ENCODE data around the gene TMEM238.
"Not testable (repeated sequence)": the region's sequence is repeated elsewhere in the genome, so short reads cannot be mapped to it uniquely, and the experiment has no call there.

TMEM238 gene

DNA sequence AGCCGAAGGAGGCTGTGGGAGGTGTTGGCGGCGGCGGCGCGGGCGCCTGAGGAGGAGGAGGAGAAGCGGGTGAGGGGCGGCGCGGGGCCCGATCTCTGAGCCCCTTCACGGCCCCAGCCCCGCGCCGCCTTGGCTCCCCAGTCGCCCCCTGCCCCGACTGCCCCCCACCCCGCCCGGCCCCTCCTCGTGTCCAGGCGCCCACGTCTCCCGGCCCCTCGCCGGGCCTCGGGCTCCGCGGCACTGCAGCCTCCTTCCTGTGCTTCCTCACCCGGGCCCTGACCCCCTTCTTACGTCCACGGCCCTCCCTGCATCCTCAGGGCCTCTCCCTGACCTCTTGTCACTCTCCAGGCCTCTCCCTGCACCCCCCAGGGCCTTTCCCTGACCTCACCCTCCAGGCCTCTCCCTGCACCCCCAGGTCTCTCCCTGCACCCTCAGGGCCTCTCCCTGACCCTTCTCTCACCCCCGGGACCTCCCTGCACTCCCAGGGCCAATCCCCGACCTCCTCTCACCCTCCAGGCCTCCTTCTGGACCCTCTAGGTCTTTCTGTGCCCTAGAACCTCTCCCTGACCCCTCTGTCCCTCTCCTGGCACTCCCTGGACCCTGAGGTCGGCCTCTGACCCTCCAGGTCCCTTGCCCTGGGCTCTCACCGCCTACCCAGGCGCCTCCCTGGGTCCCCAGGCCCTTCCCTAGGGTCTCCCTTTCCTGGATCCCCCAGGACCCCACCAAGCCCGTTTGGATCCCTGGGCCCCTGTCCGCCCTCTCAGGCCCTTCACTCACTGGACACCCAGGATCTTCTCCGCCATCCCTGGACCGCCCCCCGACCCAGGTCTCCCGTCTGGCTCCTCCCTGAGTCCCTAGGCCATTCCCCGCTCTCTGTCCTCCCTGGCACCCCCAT lies 44.0 kb downstream of the TMEM238 start:
- no peak for DNase-seq (ENCODE audit: low read depth)

GRCh38 chr19:55339105-55339888 lies 44.8 kb downstream of the TMEM238 start, which contains the start of gene KMT5C:
KMT5C (plus strand) TSS chr19:55339876; CDS start chr19:55341937, 2,061 bp downstream.
- peak; percentile 100 for DNase-seq (ENCODE audit: low read depth)

DNA sequence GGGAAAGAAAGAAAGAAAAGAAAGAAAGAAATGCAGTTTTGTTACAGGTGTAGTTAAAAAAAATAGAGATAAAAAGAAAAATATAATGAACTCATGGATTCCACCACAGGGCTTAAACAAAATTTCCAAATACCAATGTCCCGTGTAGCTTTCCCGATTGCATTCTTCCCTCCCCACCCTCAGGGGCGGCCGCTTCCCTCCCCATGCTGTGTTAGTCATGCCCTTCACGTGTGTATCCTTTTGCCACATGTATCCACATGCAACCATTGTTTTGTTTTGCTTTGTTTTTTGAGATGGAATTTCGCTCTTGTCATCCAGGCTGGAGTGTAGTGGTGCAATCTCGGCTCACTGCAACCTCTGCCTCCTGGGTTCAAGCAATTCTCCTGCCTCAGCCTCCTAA lies 48.0 kb downstream of the TMEM238 start:
- DNase-seq (ENCODE audit: low read depth): no peak

DNA sequence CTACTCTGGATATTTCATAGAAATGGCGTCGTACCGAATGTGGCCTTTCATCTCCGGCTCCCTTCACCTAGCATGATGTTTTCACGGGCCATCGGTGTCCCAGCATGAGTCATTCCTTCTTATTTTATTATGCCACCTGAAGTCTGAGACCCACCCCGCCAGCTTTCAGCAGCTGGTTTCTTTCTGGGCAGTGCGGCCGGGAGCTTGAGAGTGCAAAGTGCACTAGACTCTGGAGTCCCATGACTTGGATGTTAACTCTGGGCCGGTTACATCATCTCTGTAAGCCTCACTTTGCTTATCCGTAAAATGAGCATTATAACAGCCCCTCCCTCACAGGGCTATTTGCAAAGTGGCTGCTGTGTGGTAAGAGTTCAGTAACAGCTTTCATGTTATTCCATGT lies 50.2 kb downstream of the TMEM238 start:
- DNase-seq (ENCODE audit: low read depth): no peak

DNA sequence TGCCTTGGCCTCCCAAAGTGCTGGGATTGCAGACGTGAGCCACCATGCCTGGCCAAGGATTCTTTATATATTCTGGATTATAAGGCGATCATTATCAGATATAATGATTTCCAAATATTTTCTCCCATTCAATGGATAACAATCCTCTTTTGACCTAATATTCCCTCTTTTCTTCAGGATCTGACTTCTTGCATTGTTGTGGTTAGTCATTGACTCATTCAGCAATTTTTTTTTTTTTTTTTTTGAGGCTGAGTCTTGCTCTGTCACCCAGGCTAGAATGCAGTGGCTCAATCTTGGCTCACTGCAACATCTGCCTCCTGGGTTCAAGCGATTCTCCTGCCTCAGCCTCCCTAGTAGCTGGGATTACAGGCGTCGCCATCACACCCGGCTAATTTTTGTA lies 54.3 kb downstream of the TMEM238 start:
- DNase-seq (ENCODE audit: low read depth): not testable (repeated sequence)
